ENCODE measurements around the gene F10. TPM values are rescaled to one million over a fixed set of nuclear protein-coding genes. Genes with fewer than 3 reads are reported as not detected.

The F10 gene
- total RNA-seq, 3 donors from 2014 or later (not counting 1 experiment from before 2014, with no cell fraction given), result not detected

DNA sequence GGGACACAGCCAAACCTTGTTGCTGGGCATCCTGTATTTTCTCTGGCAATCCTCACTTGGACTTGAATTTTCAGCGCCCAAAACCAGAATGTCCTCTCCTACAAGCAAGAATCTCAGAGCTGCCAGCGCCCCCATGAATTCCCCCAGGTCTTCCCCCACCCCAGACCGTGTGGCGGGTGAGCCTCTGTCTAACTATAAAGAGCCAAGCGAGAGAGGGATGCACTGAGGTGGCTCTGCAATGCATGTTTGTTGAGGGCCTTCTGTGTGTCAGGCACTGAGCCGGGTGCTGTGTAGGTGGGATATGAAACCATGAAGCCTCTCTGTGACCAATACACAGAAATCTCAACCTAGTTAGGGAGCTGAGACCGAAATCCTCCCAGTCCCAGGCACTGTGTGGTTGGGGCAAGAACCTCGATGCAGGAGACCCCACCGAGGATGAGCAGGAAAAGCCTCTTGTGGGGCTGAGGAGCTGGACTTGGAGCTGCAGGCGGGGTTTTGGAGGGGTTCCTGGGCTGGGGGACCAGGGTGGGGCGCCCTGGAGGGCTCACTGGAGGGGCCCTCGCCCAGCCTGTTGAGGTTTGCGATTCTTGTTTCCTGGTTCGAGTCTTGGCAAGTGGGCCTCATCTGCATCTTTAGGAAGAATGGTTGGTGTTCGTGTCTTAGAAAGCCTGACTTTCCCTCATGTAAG, 23.5 kb downstream of the F10 start:
- Histone ChIP-seq H3K4me3 (ENCODE audit: low read length) (no peak overlapping the region), H3K9me3 (ENCODE audit: control insufficient read depth, insufficient read depth, low read length) (no peaks in the 10 kb centered on the region), H3K4me1 (ENCODE audit: control insufficient read depth, insufficient read depth, low read length) (no peaks in the 10 kb centered on the region), H3K27me3 (ENCODE audit: control insufficient read depth, insufficient read depth, low read length) (peaks cover 5% of the 10 kb centered on the region), H3K27ac (ENCODE audit: low read length) (no peak overlapping the region), H3K36me3 (ENCODE audit: control insufficient read depth, insufficient read depth, low read length) (no peaks in the 10 kb centered on the region)
- 91% methylated on average over 14 of the region's 15 CpGs for WGBS (ENCODE audit: insufficient coverage)
- H3K9me3 Mint-ChIP-seq, result no peaks in the 10 kb centered on the region
- intact Hi-C loops (cut with micrococcal nuclease), result no loop called here
- DNase-seq, result no peak
- TF ChIP-seq, protein P1, sequence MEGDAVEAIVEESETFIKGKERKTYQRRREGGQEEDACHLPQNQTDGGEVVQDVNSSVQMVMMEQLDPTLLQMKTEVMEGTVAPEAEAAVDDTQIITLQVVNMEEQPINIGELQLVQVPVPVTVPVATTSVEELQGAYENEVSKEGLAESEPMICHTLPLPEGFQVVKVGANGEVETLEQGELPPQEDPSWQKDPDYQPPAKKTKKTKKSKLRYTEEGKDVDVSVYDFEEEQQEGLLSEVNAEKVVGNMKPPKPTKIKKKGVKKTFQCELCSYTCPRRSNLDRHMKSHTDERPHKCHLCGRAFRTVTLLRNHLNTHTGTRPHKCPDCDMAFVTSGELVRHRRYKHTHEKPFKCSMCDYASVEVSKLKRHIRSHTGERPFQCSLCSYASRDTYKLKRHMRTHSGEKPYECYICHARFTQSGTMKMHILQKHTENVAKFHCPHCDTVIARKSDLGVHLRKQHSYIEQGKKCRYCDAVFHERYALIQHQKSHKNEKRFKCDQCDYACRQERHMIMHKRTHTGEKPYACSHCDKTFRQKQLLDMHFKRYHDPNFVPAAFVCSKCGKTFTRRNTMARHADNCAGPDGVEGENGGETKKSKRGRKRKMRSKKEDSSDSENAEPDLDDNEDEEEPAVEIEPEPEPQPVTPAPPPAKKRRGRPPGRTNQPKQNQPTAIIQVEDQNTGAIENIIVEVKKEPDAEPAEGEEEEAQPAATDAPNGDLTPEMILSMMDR (IDR thresholded peaks at IDR 0.05), result no peak
- H3K36me3 Mint-ChIP-seq, result no peaks in the 10 kb centered on the region
- no peak for ATAC-seq
- no peak overlapping the region for H3K27ac Mint-ChIP-seq
- peaks cover 0 to 16% of the 10 kb centered on the region in 2 donors for H3K27me3 Mint-ChIP-seq (ENCODE audit: low read depth in 2 of 2)
- H3K4me1 Mint-ChIP-seq, result peaks cover 0 to under 1% of the 10 kb centered on the region in 2 donors
- no peak overlapping the region for H3K4me3 Mint-ChIP-seq

DNA sequence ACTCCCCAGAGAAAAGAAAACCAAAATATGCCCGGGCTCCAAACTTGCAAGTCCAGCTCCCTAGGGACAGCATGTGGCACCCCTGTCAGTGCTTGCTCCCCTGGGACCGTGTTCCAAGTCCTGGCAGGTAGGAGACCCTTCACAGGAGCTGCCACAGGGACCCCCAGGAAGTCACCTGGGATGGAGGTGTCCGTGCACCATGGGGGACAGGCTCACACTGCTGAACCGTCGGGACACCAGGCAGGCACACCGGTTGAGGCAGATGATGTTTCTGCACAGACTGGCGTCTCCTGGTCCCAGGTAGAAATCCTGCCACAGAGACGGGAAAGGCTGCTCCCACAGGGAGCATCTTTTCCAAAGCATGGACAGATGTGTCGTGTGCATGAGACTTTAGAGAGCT, 24.2 kb downstream of the F10 start:
- no peak overlapping the region for H3K4me3 Mint-ChIP-seq
- H3K9me3 Mint-ChIP-seq, result no peaks in the 10 kb centered on the region
- H3K36me3 Mint-ChIP-seq, result no peaks in the 10 kb centered on the region
- no peak for ATAC-seq
- intact Hi-C loops (cut with micrococcal nuclease), result no loop called here
- H3K27ac Mint-ChIP-seq, result no peak overlapping the region
- no peaks in the 10 kb centered on the region for H3K9me3 ChIP-seq (ENCODE audit: control insufficient read depth, insufficient read depth, low read length)
- H3K27ac ChIP-seq (ENCODE audit: low read length), result no peak overlapping the region
- peaks cover 0 to 7% of the 10 kb centered on the region in 2 donors for H3K4me1 Mint-ChIP-seq
- H3K4me1 ChIP-seq (ENCODE audit: control insufficient read depth, insufficient read depth, low read length), result peaks cover 1% of the 10 kb centered on the region
- TF ChIP-seq, protein P1 (IDR thresholded peaks at IDR 0.05), result no peak
- WGBS (ENCODE audit: insufficient coverage), result 88% methylated on average over 9 of the region's 9 CpGs
- DNase-seq, result no peak
- H3K27me3 Mint-ChIP-seq (ENCODE audit: low read depth in 2 of 2), result peaks cover 0 to 22% of the 10 kb centered on the region in 2 donors
- no peaks in the 10 kb centered on the region for H3K36me3 ChIP-seq (ENCODE audit: control insufficient read depth, insufficient read depth, low read length)
- H3K27me3 ChIP-seq (ENCODE audit: control insufficient read depth, insufficient read depth, low read length), result peaks cover 9% of the 10 kb centered on the region
- H3K4me3 ChIP-seq (ENCODE audit: low read length), result no peak overlapping the region

DNA sequence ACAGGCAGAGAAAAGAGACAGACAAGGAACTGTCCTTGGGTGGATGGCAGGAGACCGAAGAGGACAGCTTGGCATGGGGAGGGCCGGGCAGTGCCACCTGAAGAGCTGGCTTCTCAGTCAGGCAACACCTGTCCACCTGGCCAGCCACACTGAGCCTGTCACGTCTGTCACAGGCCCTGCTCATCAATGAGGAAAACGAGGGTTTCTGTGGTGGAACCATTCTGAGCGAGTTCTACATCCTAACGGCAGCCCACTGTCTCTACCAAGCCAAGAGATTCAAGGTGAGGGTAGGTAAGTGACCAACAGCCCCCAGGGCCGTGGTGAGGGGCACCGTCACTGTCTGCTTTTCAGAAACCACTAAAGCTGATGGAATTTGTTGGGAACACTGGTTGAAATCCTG, 24.6 kb downstream of the F10 start:
- peaks cover 13% of the 10 kb centered on the region for H3K27me3 ChIP-seq (ENCODE audit: control insufficient read depth, insufficient read depth, low read length)
- H3K27me3 Mint-ChIP-seq (ENCODE audit: low read depth in 2 of 2), result peaks cover 0 to 23% of the 10 kb centered on the region in 2 donors
- intact Hi-C loops (cut with micrococcal nuclease), result no loop called here
- H3K27ac Mint-ChIP-seq, result no peak overlapping the region
- H3K36me3 Mint-ChIP-seq, result no peaks in the 10 kb centered on the region
- H3K9me3 Mint-ChIP-seq, result no peaks in the 10 kb centered on the region
- peaks cover 3 to 11% of the 10 kb centered on the region in 2 donors for H3K4me1 Mint-ChIP-seq
- no peak overlapping the region for H3K4me3 ChIP-seq (ENCODE audit: low read length)
- TF ChIP-seq, protein P1 (IDR thresholded peaks at IDR 0.05), result no peak
- no peaks in the 10 kb centered on the region for H3K36me3 ChIP-seq (ENCODE audit: control insufficient read depth, insufficient read depth, low read length)
- no peak overlapping the region for H3K4me3 Mint-ChIP-seq
- H3K9me3 ChIP-seq (ENCODE audit: control insufficient read depth, insufficient read depth, low read length), result no peaks in the 10 kb centered on the region
- ATAC-seq (no peak), DNase-seq (no peak)
- H3K4me1 ChIP-seq (ENCODE audit: control insufficient read depth, insufficient read depth, low read length), result peaks cover 6% of the 10 kb centered on the region
- 81% methylated on average over 8 of the region's 8 CpGs for WGBS (ENCODE audit: insufficient coverage)
- H3K27ac ChIP-seq (ENCODE audit: low read length), result no peak overlapping the region

DNA sequence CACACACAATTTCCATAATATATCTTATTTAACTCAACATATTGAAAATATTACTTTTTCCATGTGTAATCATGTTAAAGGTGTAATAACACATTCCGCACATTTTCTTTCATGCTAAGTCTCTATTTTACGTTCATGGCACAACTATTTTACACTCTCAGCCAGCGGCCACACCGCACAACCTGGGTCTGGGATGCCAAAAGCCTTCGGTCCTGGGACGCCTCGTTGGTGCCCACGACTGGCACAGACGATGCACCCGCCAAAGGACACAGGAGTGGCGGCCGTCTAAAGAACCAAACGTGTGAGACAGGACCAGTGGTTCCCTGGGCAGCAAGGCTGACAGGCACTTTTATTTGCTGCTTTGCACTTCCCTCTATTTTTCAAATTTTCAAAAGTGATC, 25.8 kb downstream of the F10 start:
- H3K36me3 Mint-ChIP-seq, result no peaks in the 10 kb centered on the region
- no peaks in the 10 kb centered on the region for H3K9me3 Mint-ChIP-seq
- TF ChIP-seq, protein P1 (IDR thresholded peaks at IDR 0.05), result no peak
- H3K9me3 ChIP-seq (ENCODE audit: control insufficient read depth, insufficient read depth, low read length), result no peaks in the 10 kb centered on the region
- no peak overlapping the region for H3K27ac Mint-ChIP-seq
- no peak for ATAC-seq
- H3K27me3 Mint-ChIP-seq (ENCODE audit: low read depth in 2 of 2), result peaks cover 0 to 30% of the 10 kb centered on the region in 2 donors
- H3K4me1 Mint-ChIP-seq, result peaks cover 11 to 23% of the 10 kb centered on the region in 2 donors
- intact Hi-C loops (cut with micrococcal nuclease), result no loop called here
- 91% methylated on average over 13 of the region's 13 CpGs for WGBS (ENCODE audit: insufficient coverage)
- H3K4me1 ChIP-seq (ENCODE audit: control insufficient read depth, insufficient read depth, low read length), result peaks cover 18% of the 10 kb centered on the region
- no peak overlapping the region for H3K27ac ChIP-seq (ENCODE audit: low read length)
- no peaks in the 10 kb centered on the region for H3K36me3 ChIP-seq (ENCODE audit: control insufficient read depth, insufficient read depth, low read length)
- H3K4me3 Mint-ChIP-seq, result no peak overlapping the region
- no peak for DNase-seq
- H3K4me3 ChIP-seq (ENCODE audit: low read length), result no peak overlapping the region
- peaks cover 15% of the 10 kb centered on the region for H3K27me3 ChIP-seq (ENCODE audit: control insufficient read depth, insufficient read depth, low read length)
